HG03457 (cell line): ENCODE results near the gene ETV6.
"Not testable (repeated sequence)": the region's sequence is repeated elsewhere in the genome, so short reads cannot be mapped to it uniquely, and the experiment has no call there.

ENCODE experiments used
- ATAC-seq: cut with Tn5 transposase; IDR thresholded peaks from one replicate; pipeline ENCODE4 v1.9.1; 2021; ENCODE audit warnings: moderate number of reproducible peaks; ENCODE audit not compliant: unreplicated experiment

Gene ETV6

DNA sequence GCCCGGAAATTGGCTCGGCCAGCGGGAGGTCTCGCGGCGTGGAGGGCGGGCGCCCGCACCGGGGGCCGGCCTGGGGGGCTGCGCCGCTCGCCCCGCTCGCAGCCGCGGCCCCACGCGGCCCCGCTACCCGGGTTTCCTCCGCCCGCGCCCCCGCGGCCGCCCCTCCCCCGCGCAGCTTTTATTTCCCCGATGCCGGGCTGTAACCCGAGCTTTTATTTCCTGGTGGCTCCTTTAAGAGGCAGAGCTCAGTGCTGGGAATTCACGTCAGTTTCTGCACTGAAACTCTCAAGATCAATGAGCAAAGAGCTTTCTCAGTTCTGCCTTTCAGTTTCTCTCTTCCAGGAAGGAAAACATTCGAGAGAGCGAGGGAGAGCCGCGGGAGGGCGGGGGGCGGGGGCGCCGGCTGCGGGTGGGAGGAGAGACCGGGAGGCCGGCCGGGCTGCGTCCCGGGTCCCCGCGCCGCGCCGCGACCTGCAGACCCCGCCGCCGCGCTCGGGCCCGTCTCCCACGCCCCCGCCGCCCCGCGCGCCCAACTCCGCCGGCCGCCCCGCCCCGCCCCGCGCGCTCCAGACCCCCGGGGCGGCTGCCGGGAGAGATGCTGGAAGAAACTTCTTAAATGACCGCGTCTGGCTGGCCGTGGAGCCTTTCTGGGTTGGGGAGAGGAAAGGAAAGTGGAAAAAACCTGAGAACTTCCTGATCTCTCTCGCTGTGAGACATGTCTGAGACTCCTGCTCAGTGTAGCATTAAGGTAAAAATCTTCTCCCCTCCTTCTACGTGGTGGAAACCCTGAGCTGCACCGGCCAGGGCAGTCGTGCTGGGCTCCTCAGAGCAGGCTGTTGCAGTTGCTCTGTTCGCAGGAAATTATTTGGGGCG, at the start of gene ETV6:
Gene ETV6 (plus strand): TSS at position 262 of the 873 bp plus-strand sequence. CDS start 454 bp downstream, at position 716.
- peak; percentile 28 for ATAC-seq

DNA sequence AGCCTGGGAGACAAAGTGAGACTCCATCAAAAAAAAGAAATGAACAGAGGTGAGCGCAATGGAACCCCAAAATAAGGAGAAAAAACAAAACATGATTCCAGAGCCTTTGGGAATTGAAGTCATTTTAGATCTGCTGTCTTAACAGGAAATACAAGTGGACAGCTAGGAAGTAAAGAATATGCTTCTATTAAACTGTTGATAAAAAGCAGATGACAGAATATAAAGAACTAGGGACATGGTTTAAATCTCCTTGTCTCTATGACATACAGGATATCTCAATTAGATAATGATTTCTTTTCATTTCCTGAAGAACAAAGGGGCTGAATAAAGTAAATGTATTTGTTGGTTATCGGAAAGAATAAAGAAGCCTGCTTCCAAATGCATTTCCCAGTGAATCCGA, 49.3 kb upstream of the ETV6 start:
- no peak for ATAC-seq

DNA sequence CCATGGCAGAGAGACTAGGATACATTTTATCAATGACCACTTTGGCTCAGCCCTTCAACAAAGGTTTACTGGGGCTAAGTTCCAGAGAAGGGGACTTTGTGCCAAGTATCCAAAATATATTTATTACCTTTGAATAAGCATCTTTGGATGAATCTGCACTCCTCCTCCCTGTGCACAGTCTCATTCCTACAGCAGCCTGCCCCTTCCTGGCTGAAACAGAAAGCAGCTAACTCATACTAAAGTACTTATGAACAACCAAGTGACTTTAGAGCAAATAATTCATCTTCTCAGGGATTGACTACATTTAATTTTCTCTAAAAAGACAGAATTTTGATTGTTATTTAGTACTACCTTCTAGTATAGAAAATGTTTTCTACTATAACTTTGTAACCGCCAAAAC, 47.8 kb upstream of the ETV6 start:
- no peak for ATAC-seq

DNA sequence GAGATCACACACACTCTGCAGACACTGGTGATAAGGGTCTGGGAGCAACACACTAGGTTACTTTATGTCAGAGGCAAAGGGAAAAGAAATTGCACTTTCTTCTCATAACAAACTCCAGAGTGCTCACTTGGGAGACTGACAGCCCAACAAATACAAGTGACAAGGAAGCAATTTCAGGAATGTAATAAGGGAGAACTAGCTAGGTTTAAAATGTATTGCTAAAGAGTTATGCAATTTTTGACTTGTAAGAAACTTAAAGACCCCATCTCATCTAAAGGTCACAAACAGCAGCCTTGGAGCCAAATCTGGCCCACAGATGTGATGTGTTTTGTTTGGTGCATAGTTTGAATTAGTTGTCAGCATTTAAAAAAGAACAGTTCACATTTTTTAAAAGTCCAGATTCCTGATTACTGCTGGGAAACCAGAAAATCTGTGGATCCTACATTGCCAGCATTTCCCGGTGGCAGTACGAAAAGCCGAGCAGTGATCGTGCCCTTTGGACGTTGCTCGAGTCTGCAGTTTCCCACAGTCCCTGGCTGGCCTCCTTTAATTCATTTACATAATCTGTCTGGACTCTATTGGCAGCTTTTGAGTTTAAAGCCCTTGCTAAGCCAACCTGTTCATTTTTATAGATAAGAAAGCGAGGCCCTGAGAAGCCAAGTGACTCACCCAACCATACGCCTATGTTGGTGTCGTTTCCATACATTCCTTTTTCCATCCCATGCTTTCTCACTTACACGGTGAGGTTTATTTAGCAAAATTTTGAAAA, 42.0 kb upstream of the ETV6 start:
- ATAC-seq: no peak

DNA sequence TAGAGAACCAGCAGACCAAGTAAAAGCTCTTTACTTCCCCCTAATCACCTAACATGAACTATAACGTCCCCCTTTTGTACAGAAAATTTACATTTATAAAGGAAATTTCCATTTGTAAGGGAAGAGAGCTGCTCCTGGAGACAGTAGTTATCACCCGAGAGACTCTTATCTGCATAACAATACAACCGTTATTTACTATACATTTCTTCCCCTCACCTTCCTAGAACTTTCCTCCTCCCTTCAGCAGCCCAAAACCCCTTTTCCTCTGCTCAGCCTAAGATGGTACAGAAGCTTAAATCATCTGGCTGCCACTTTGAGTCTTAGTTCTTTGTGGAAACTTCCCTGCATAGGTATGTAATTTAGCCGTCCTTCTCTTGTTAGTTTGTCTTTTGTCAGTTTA, 40.4 kb upstream of the ETV6 start:
- no peak for ATAC-seq

DNA sequence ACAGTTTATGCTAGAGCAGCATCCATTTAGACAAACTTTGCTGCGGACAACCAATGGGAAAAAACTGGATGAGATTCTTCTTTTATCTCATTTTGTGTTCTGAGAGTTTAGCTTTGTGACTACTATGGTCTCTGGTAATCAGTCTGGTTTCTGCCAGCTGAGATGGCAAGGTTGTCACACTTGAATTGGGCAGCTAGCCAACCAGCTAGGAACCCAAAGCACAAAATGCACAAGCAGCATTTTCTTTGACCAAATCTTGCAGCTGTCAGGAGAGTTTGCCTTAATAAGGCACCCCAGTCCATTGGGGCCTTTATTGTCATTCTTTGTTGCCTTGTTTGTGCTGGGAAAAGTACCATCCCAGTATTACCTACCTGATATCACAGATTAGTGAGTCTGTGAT, 34.0 kb upstream of the ETV6 start:
- ATAC-seq: no peak

DNA sequence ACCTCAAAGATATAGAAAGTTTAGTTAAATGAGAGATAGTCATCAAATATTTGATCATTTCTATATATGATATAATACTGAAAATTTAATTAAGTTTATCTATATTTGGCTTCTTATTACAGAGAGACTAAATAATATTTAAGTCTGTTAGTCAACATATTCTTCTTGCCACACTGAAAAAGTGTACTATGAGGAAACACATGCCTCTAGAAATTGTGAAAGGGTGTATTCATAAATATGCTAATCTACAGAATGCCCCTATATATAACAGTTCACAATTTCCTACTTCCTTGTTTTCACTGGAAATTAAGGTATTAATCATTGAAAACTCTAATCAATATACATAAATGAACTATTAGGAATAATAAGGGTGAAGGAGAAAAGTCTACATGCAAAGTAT, 31.4 kb upstream of the ETV6 start:
- ATAC-seq: no peak

DNA sequence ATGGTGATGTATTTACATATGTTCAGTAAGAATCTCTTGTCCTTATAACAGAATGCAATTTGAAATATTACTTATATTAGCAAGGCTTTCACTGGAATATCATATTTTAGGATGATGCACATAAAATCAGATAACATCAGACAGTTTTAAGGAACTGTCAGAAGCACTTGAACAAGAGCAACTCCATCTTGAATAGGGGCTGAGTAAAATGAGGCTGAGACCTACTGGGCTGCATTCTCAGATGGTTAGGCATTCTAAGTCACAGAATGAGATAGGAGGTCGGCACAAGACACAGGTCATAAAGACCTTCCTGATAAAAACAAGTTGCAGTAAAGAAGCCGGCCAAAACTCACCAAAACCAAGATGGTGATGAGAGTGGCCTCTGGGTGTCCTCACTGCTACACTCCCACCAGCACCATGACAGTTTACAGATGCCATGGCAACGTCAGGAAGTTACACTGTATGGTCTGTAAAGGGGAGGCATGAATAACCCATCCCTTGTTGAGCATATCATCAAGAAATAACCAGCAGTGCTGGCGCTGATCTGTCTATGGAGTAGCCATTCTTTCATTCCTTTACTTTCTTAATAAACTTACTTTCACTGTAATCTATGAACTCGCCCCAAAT, 27.6 kb upstream of the ETV6 start:
- no peak for ATAC-seq

DNA sequence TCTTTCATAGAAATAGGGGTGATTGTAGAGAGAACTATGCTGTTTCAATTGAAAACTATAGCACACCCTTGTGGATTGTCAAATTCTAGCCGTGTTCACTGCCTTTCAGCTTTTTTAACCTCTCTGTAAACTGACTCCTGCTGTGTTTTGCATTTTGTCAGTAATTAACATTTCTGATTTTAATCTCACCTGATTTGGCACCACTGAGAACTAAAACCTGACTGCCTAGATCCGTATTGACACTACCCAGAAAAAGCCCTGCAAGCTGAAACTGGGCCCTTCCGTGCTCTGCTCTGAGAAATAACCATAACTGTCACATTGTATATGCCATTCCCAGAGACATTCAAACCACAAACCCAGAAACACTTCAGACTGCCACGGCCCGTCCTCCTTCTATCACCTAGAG, 26.6 kb upstream of the ETV6 start:
- ATAC-seq: no peak

DNA sequence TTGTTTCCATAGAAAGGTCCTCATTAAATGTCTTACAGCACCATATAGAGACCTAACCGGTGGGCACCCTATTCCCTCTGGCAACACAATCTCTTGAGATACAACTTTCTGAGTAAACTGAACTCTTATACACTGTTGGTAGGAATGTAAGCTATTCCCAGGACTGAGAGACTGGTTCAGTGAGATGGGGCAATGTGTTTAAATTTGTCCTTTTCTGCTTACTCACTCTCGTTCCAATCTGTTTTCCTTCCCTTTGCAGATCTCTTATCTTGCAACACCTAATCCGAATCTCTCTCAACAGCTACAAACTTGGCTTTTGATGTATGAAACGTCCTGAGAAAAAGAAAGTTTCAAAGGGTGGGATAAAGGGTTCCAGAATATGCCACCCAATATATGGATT, 26.1 kb upstream of the ETV6 start:
- ATAC-seq: no peak

DNA sequence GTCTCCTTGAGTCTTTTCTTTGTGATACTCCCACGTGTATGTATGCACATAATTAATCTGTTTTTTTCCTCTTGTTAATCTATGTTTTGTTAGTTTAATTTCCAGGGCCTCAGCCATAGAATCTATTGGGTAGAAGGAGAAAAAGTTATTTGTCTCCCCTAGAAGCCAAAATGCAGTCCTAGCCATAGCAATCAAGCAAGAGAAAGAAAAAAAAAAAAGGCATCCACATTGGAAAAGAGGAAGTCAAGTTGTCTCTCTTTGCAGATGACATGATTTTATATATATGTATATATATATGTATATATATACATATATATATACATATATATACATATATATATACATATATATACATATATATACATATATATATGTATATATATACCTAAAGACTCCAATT, 25.4 kb upstream of the ETV6 start:
- no peak for ATAC-seq

DNA sequence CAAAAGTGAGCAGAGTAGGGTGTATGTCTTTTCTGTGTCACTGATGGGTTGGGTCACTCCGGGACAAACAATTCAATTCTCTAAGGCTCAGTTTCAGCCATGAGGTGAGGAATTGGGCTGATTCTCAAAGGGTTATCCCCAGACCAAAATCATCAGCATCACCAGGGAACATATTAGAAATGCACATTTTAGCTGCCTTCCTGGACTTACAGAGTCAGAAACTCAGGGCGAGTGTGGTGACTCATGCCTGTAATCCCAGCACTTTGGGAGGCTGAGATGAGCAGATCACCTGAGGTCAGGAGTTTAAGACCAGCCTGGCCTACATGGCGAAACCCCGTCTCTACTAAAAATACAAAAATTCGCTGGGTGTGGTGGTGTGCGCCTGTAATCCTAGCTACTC, 21.8 kb upstream of the ETV6 start:
- not testable (repeated sequence) for ATAC-seq

DNA sequence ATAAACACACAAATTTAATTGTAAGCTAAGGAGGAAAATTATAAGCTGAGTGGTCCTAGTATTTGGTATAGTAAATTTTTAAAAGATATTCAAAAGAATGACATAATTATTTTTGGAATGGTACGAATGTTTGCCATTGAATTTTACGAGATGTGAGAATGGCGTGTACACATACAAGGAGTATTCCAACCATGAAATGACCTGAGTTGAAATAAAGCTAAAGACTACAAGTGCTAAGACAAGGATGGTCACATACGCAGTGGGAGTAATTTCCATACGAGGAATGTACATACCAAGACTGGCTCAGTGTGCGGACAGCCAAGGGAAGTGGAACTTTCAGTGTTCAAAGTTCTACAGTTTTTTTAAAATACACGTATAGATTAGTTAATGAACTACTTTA, 21.1 kb upstream of the ETV6 start:
- no peak for ATAC-seq

DNA sequence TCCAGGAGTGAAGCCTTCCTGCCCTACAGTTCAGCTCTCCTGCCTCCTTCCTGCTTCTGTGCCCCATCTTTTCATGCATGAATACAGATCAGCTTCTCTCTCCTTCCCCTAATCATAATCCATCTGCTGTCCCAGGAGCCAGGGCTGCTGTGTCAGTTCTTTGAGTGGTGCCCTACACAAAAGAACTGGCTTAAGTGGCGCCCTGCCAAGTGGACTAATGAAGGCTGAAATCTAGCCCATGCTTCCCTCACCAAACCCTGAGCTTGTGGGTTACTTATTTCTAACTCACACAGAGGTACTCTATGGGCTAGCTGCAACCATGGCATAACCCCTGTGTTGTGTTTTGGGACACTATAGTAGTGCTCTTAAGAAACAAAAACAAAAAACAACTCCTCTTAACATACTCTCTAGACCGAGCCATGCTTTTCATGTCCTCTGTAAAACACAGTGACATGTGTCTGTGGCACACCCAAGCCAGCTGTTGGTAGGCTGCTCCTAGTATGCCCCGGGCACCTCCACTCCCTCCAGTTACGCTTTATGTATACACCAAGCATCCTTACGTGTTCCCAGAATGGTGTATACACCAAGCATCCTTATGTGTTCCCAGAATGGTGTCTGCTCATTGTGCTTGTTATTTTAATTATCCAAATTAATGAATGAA, 19.3 kb upstream of the ETV6 start:
- ATAC-seq: no peak

DNA sequence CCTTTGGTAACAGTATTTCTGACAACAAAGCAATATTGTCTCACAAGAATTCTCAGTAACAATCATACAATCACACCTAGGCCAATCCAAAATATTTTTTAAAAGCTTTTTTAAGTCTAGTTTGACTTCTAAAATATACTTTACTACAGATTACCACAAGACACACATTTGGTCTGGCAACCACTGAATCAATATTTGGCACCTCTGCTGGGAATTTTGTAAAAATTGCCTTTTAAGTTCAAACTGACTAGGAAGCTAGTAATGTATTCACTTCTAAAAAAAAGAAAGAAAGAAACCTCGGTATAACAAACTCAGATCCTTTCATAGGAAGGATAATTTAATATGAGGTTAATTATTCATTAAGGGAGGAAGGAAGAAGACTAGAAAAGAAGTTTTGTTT, 18.2 kb upstream of the ETV6 start:
- no peak for ATAC-seq

DNA sequence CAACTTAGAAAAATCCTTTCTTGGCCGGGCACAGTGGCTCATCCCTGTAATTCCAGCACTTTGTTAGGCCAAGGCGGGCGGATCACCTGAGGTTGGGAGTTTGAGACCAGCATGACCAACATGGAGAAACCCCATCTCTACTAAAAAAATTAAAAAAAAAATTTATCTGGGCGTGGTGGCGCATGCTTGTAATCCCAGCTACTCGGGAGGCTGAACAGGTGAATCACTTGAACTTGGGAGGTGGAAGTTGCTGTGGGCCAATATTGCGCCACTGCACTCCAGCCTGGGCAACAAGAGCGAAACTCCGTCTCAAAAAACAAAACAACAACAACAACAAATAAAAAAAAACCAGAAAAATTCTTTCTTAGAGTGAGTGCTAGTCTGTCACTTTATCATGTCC, 17.6 kb upstream of the ETV6 start:
- not testable (repeated sequence) for ATAC-seq

DNA sequence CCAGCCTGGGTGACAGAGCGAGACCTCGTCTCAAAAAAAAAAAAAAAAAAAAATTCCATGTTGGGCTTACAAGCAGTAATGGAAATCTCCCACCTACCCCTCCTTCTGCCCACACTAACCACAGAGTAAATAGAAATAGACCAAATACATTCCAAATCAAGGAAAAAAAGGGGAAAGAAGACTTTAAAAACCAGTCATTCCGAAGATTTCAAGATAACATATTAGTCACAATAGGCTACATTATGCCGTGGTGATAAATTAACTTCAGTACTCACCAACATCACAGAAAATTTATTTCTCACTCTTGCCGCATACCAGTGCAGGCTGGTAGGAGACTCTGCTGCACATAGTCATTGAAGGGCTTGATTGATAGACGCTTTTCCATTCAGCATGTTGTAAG, 15.5 kb upstream of the ETV6 start:
- no peak for ATAC-seq

DNA sequence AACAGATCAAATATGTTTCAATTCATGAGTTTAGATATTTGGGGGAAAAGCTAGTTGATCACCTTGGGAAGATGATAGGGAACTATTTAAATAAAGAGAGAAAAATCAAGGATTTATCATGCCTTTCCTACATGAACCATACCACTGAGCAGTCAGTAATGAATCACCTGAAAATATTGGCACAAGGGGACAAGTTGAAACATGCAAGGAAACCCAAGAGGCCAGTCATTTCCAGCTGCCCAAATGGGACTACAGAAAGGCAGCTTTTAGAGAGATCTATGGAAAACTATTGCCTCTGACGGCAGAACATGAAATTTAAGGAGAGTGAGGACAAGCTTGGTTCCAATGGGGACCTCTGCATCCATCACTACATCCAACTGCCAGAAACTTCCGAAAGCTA, 14.1 kb upstream of the ETV6 start:
- ATAC-seq: no peak

DNA sequence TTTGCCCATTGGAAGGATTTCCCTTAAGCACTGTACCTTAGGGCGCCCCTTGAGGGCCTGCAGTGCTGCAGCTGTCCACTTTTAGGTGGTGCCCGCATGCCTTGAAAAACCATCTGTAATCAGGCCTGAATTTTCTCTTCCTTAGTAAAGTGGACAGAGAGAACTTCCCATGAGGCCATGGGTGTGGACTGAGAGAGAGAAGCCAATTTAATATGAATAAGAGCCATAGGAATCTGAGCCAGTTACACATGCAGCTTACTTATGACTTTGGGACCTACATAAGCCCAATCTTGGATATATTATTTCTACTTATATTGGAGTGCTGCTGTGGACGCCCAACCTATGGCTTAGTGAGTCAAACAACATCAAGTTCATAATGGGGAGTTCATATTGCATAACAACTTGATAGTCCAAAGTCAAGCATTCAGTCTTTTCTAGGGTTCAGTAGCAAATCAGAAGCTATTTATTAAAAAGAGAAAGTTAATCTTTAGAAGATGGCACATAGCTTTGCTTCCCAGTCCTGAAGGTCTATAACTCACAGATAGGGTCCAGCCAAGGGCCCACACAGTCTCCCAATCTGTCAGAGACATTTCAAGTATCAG, 11.1 kb upstream of the ETV6 start:
- no peak for ATAC-seq

DNA sequence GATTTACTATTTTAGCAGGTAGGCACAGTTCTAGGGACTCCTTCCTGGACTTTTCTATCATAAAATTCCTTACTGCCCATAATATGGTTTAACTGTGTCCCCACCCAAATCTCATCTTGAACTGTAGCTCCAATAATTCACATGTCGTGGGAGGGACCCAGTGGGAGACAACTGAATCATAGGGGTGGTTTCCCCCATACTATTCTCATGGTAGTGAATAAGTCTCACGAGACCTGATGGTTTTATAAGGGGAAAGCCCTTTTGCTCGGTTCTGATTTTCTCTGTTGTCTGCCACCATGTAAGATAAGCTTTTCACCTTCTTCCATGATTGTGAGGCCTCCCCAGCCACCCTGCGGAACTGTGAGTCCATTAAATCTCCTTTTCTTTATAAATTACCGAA, 10.0 kb upstream of the ETV6 start:
- no peak for ATAC-seq

DNA sequence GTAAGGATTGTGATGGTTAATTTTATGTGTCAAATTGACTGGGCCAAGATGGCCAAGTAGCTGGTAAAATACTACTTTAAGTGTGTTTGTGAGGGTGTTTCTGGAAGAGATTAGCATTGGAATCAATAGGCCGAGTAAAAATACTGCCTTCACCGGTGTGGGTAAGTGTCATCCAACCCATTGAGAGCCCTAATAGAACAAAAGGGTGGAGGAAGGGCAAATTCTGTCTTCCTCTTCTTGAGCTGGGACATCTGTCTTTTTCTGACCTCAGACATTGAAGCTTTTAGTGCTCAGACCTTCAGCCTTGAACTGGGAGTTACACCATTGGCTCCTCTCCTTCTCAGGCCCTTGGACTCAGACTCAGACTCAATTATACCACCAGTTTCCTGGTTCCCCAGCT, 8.0 kb upstream of the ETV6 start:
- no peak for ATAC-seq
